ENCODE measurements around the gene C3orf20.

The C3orf20 gene

DNA sequence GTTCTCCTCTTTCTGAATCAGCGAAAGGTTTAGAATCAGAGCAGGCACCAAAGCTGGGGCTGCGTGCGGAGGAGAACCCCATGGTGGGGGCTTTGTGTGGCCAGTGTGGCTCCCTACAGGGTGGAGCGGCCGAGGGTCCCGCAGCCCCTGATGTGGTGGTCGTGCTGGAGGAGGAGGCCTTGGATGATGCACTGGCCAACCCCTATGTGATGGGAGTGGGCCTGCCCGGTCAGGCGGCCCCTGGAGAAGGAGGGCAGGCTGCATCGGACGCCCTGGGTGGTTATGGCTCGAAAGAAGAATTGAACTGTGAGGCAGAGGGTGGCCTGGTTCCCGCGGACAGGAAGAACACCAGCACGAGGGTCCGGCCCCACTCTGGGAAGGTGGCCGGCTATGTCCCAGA lies 145.2 kb downstream of the C3orf20 start:
- no peak for DNase-seq (ENCODE audit: low spot score)
- TF ChIP-seq, protein P1, sequence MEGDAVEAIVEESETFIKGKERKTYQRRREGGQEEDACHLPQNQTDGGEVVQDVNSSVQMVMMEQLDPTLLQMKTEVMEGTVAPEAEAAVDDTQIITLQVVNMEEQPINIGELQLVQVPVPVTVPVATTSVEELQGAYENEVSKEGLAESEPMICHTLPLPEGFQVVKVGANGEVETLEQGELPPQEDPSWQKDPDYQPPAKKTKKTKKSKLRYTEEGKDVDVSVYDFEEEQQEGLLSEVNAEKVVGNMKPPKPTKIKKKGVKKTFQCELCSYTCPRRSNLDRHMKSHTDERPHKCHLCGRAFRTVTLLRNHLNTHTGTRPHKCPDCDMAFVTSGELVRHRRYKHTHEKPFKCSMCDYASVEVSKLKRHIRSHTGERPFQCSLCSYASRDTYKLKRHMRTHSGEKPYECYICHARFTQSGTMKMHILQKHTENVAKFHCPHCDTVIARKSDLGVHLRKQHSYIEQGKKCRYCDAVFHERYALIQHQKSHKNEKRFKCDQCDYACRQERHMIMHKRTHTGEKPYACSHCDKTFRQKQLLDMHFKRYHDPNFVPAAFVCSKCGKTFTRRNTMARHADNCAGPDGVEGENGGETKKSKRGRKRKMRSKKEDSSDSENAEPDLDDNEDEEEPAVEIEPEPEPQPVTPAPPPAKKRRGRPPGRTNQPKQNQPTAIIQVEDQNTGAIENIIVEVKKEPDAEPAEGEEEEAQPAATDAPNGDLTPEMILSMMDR (IDR thresholded peaks at IDR 0.05; ENCODE audit: borderline replicate concordance, control extremely low read depth, extremely low read depth, insufficient read depth, missing control alignments), result no peak
- in situ Hi-C loops (cut with MboI; ENCODE audit: low sequenced_read_pairs, unreplicated experiment), result no loop called here

DNA sequence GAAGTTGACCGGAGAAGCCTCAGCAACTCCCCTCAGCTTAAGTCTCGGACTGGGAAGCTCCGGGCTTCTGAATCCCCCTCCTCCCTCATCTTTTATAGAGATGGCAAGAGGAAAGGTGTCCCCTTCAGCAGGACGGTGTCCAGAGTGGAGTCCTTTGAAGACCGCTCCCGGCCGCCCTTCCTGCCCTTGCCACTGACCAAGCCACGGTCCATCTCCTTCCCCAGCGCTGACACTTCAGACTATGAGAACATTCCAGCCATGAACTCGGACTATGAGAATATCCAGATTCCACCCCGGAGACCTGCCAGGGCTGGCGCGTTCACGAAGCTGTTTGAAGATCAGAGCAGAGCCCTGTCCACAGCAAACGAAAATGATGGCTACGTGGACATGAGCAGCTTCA lies 146.2 kb downstream of the C3orf20 start:
- TF ChIP-seq, protein P1 (IDR thresholded peaks at IDR 0.05; ENCODE audit: borderline replicate concordance, control extremely low read depth, extremely low read depth, insufficient read depth, missing control alignments), result no peak
- in situ Hi-C loops (cut with MboI; ENCODE audit: low sequenced_read_pairs, unreplicated experiment), result no loop called here
- no peak for DNase-seq (ENCODE audit: low spot score)

DNA sequence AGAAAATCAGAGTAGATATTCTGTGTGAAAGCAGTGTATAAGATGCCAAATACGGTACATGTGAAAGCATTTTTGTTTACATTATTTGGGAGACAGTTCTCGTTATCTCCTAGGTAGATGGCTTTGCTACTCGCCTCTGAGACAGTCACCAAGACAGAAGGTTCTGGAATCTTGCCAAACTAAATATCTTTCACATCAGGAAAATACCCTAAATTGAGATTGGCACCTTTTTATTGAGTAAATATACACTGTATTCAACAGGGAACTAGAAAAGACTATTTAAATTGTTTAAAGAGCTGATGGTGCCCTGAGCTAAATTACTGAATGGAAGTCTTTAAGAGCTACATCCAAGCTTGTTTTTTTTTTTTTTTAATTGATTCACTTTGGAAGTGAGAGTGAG lies 147.2 kb downstream of the C3orf20 start:
- TF ChIP-seq, protein P1 (IDR thresholded peaks at IDR 0.05; ENCODE audit: borderline replicate concordance, control extremely low read depth, extremely low read depth, insufficient read depth, missing control alignments), result no peak
- in situ Hi-C loops (cut with MboI; ENCODE audit: low sequenced_read_pairs, unreplicated experiment), result no loop called here
- DNase-seq (ENCODE audit: low spot score), result no peak

All from GM13976 (cell line).